Right ventricle myocardium inferior (tissue), 1 donor: Measurements from ENCODE around the gene SSUH2. TPM values are rescaled to one million over a fixed set of nuclear protein-coding genes. Genes with fewer than 3 reads are reported as not detected.

Experiments used
- ATAC-seq: fragments of 200-7000 bp; cut with Tn5 transposase; one replicate; pipeline ENCODE4 v1.9.1; 2020; ENCODE audit warnings: mild to moderate bottlenecking, moderate library complexity
- DNase-seq: peaks from one replicate; pipeline ENCODE4 v3.0.0; 2021; ENCODE audit errors: missing footprints
- intact Hi-C: fragments of 100-400 bp; cut with DNase I; formaldehyde crosslinking; loops from one replicate; pipeline ENCODE4 v1.11.0; 2022
- total RNA-seq: library from RNA; stranded (reverse); fragmentation: NEBNext Ultra II Directional; extraction: Animal tissue kit (Norgen Biotek cat#: 25700); gene quantifications from one replicate; pipeline ENCODE4 v1.2.1, GENCODE V29; 2021
- donor health status: DM: no; HTN: yes; CAD: no; lungs with severe emphysema.

The SSUH2 gene
- total RNA-seq, 1 donor from 2014 or later = 1.0 TPM

DNA sequence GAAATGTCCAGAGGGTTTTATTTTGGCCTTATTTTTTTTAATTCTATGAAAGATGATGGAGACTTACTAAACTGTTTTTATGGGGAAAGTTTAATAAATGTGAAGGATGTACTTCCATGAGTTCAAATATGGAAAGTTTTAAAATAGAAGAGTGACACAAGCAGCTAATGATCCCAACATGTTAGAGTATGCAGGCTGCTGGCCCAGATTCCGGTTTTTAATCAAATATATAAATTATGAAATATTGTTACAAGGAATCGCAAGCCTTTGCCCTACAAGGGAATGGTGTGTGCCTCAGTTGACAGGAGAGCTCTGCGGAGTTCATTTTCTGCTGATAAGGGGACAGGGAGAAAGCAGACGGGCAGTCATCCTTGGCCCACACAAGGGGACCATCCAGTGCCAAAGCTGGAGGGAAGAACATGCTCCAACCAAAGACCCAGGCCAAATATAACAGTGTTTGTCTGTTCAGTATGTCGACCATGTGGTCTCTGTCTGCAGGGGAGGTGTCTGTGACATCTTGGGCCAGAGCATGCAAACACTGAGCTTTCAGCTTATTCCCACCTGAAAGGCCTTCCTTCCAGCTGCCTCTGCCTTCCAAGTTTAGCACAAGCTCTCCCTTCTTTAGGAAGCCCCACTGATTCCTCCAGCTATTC, 69.8 kb downstream of the SSUH2 start:
- DNase-seq = no peak
- intact Hi-C loops = no loop called here
- ATAC-seq = peak; percentile 12

DNA sequence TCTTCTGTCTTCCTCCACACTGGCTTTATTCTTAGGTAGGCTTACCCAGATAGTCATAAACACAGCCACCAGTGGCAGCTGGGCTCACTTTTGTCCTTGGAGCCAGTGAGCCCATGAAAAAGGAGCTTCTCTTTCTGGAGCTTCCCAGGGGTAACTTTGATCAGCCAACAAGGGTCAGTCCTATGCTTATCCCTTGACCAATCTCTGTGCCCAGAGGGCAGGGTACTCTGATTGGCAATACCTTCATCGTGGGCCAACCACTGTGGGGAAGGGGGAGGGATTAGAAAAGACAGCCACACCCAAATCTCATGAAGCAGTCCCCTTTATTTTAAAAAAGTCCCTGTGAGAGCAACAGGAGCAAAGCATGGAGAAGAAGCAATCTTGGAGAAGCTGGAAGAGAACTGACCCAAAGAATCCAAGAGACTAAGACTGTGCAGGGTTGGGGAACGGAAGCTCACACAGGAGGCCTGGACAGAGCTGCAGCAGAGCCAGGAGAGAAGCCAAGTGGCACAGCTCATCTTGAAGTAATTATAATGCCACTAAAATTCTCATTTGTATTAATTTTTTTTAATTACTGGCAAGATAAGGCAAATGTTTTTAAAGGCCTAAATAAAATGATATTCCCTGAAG, 70.4 kb downstream of the SSUH2 start:
- intact Hi-C loops = no loop called here
- DNase-seq (no peak), ATAC-seq (no peak)

DNA sequence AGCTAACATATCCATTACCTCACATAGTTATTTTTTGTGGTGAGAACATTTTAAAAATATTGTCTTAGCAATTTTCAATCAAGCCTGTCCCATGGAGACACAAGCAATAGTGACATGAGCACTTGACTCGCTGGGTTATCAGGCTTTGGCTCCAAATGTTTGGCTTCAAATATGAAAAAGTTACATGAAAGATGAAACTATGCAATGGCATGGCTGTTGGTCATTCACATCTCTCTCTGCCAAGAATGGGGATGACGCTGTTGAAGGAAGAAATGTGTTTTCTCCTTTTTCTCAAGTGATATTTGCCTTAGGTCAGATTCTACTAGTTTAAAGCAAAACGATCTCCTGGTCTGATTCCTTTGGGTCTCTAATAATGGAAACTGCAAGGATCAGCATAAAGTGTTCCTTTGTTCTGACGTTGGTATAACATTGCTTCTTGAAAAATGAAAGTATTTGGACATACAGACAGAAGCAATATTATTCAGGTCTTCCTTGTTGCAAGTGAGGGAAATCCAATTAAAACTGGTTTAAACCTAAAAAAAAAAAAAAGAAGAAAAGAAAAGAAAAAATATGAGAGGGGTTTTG, 71.2 kb downstream of the SSUH2 start:
- DNase-seq = no peak
- ATAC-seq = no peak
- intact Hi-C loops = no loop called here

DNA sequence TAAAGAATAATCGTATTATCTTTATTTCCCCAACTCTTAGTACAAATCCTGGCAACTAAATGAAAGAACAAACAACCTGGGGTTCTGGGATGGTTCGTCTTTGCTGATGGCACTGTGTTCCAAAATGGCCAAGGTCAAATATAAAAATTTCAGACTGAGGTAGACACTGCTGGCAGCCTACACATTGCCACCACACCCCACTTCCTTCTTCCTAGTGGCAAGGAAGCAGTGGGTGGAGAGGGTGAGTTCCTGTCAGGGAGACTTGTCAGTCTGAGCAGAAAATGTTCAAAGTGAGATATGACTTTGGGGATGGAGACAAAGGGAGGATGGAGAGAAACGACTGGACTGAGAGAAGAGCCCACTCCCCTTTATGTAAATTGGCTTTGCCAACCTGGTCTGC, 73.3 kb downstream of the SSUH2 start:
- DNase-seq (no peak), ATAC-seq (no peak)
- intact Hi-C loops = no loop called here

Other genes with a start within 250 kb of the SSUH2 start
- gene LMCD1, start 143.0 kb downstream of the SSUH2 start, total RNA-seq = 48.1 TPM
- 34.0 TPM for gene CAV3, start 89.0 kb upstream of the SSUH2 start, total RNA-seq
- 0.32 TPM for gene OXTR, start 124.8 kb upstream of the SSUH2 start, total RNA-seq